ENCODE results near the gene JAKMIP1. TPM values are rescaled to one million over a fixed set of nuclear protein-coding genes. Genes with fewer than 3 reads are reported as not detected.
A peak's percentile ranks its signal among the peaks of the same experiment; 100 is the strongest.

The JAKMIP1 gene
- total RNA-seq, 2 donors from 2014 or later, result 0.14 TPM

GRCh38 chr4:6059375-6059805 is 141.0 kb downstream of the JAKMIP1 start:
- peak; percentile 59 for DNase-seq (ENCODE audit: low spot score)
- intact Hi-C loops (cut with DNase I), result no loop called here

- DNase-seq (ENCODE audit: low spot score), result peak; percentile 55
- intact Hi-C loops (cut with DNase I), result no loop called here
Measured at GRCh38 chr4:6058531-6059374, 141.6 kb downstream of the JAKMIP1 start.

GRCh38 chr4:6056976-6057766 is 143.2 kb downstream of the JAKMIP1 start:
- DNase-seq (ENCODE audit: low spot score), result no peak
- intact Hi-C loops (cut with DNase I), result no loop called here

- DNase-seq (ENCODE audit: low spot score), result peak; percentile 60
- intact Hi-C loops (cut with DNase I), result no loop called here
Measured at GRCh38 chr4:6055436-6055835, 144.9 kb downstream of the JAKMIP1 start.

- intact Hi-C loops (cut with DNase I), result no loop called here
- DNase-seq (ENCODE audit: low spot score), result peak; percentile 53
Measured at GRCh38 chr4:6055030-6055429, 145.3 kb downstream of the JAKMIP1 start.

GRCh38 chr4:6054162-6054922 is 146.0 kb downstream of the JAKMIP1 start:
- peak; percentile 47 for DNase-seq (ENCODE audit: low spot score)
- intact Hi-C loops (cut with DNase I), result no loop called here

GRCh38 chr4:6052679-6053078 is 147.7 kb downstream of the JAKMIP1 start:
- DNase-seq (ENCODE audit: low spot score), result no peak
- intact Hi-C loops (cut with DNase I), result no loop called here

GRCh38 chr4:6050551-6050950 is 149.8 kb downstream of the JAKMIP1 start:
- intact Hi-C loops (cut with DNase I), result no loop called here
- no peak for DNase-seq (ENCODE audit: low spot score)

GRCh38 chr4:6049985-6050384 is 150.4 kb downstream of the JAKMIP1 start:
- DNase-seq (ENCODE audit: low spot score), result no peak
- intact Hi-C loops (cut with DNase I), result no loop called here

- no peak for DNase-seq (ENCODE audit: low spot score)
- intact Hi-C loops (cut with DNase I), result no loop called here
Measured at GRCh38 chr4:6049278-6049677, 151.1 kb downstream of the JAKMIP1 start.

GRCh38 chr4:6048537-6048936 is 151.8 kb downstream of the JAKMIP1 start:
- intact Hi-C loops (cut with DNase I), result no loop called here
- DNase-seq (ENCODE audit: low spot score), result no peak

GRCh38 chr4:6047130-6047673 is 153.1 kb downstream of the JAKMIP1 start:
- no peak for DNase-seq (ENCODE audit: low spot score)
- intact Hi-C loops (cut with DNase I), result no loop called here

GRCh38 chr4:6046526-6047129 is 153.7 kb downstream of the JAKMIP1 start:
- no peak for DNase-seq (ENCODE audit: low spot score)
- intact Hi-C loops (cut with DNase I), result no loop called here

GRCh38 chr4:6044805-6045204 is 155.5 kb downstream of the JAKMIP1 start:
- no peak for DNase-seq (ENCODE audit: low spot score)
- intact Hi-C loops (cut with DNase I), result no loop called here

- intact Hi-C loops (cut with DNase I), result no loop called here
- DNase-seq (ENCODE audit: low spot score), result no peak
Measured at GRCh38 chr4:6044276-6044675, 156.1 kb downstream of the JAKMIP1 start.

GRCh38 chr4:6043843-6044242 is 156.5 kb downstream of the JAKMIP1 start:
- no peak for DNase-seq (ENCODE audit: low spot score)
- intact Hi-C loops (cut with DNase I), result no loop called here

- DNase-seq (ENCODE audit: low spot score), result no peak
- intact Hi-C loops (cut with DNase I), result no loop called here
Measured at GRCh38 chr4:6043188-6043587, 157.2 kb downstream of the JAKMIP1 start.

- intact Hi-C loops (cut with DNase I), result no loop called here
- no peak for DNase-seq (ENCODE audit: low spot score)
Measured at GRCh38 chr4:6042293-6043063, 157.9 kb downstream of the JAKMIP1 start.

Measured in posterior vena cava (tissue), 2 donors.